NCI-H146 (cell line): Measurements from ENCODE around the gene AKAP6.

ENCODE experiments used
- DNase-seq: peaks from one replicate; lab custom pipeline; 2025; lab: John Stamatoyannopoulos, UW

The AKAP6 gene

GRCh38 chr14:32478050-32478449 lies 149.0 kb downstream of the AKAP6 start:
- no peak for DNase-seq

- DNase-seq = no peak
Measured at GRCh38 chr14:32480337-32480736, 151.2 kb downstream of the AKAP6 start.

- no peak for DNase-seq
Measured at GRCh38 chr14:32481707-32482106, 152.6 kb downstream of the AKAP6 start.

GRCh38 chr14:32491416-32492016 lies 162.4 kb downstream of the AKAP6 start:
- DNase-seq = no peak

- no peak for DNase-seq
Measured at GRCh38 chr14:32492457-32492856, 163.4 kb downstream of the AKAP6 start.

GRCh38 chr14:32494609-32495434 lies 165.7 kb downstream of the AKAP6 start:
- DNase-seq = no peak

- no peak for DNase-seq
Measured at GRCh38 chr14:32495435-32495734, 166.3 kb downstream of the AKAP6 start.

- no peak for DNase-seq
Measured at GRCh38 chr14:32497248-32497647, 168.2 kb downstream of the AKAP6 start.

GRCh38 chr14:32507029-32507984 lies 178.2 kb downstream of the AKAP6 start:
- no peak for DNase-seq

GRCh38 chr14:32508281-32508680 lies 179.2 kb downstream of the AKAP6 start:
- DNase-seq = no peak

- no peak for DNase-seq
Measured at GRCh38 chr14:32509632-32510187, 180.6 kb downstream of the AKAP6 start.

GRCh38 chr14:32510815-32511214 lies 181.7 kb downstream of the AKAP6 start:
- no peak for DNase-seq

- DNase-seq = no peak
Measured at GRCh38 chr14:32512348-32512747, 183.2 kb downstream of the AKAP6 start.

- no peak for DNase-seq
Measured at GRCh38 chr14:32512813-32513212, 183.7 kb downstream of the AKAP6 start.

GRCh38 chr14:32513571-32514009 lies 184.5 kb downstream of the AKAP6 start:
- no peak for DNase-seq

GRCh38 chr14:32514236-32514635 lies 185.1 kb downstream of the AKAP6 start:
- DNase-seq = no peak

- no peak for DNase-seq
Measured at GRCh38 chr14:32514681-32515080, 185.6 kb downstream of the AKAP6 start.

GRCh38 chr14:32524609-32525375 lies 195.7 kb downstream of the AKAP6 start:
- DNase-seq = no peak

- no peak for DNase-seq
Measured at GRCh38 chr14:32525591-32525990, 196.5 kb downstream of the AKAP6 start.

GRCh38 chr14:32530800-32531199 lies 201.7 kb downstream of the AKAP6 start:
- no peak for DNase-seq

- no peak for DNase-seq
Measured at GRCh38 chr14:32531942-32532515, 202.9 kb downstream of the AKAP6 start.
